HG03139 (cell line): ENCODE results near the gene SRSF2.
"Not testable (repeated sequence)": the region's sequence is repeated elsewhere in the genome, so short reads cannot be mapped to it uniquely, and the experiment has no call there.

Experiments
- ATAC-seq: cut with Tn5 transposase; IDR thresholded peaks from one replicate; pipeline ENCODE4 v1.9.1; 2021; ENCODE audit not compliant: unreplicated experiment

The SRSF2 gene

DNA sequence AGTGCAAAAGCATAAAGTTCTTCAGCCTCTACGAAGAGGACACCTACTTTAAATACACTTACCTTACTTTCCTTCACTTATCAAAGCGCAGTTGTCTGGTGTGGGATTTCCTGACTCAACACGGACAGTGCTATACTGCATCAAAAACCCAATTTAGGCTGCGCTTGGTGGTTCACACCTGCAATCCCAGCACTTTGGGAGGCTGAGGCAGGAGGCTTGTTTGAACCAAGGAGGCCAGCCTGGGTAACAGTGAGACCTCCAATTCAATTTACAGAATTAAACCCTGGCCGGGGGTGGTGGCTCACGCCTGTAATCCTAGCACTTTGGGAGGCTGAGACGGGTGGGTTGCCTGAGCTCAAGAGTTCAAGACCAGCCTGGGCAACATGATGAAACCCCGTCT is 14.9 kb downstream of the SRSF2 start:
- ATAC-seq: no peak

GRCh38 chr17:76721463-76721862 is 15.7 kb downstream of the SRSF2 start:
- no peak for ATAC-seq

GRCh38 chr17:76720941-76721340 is 16.2 kb downstream of the SRSF2 start:
- no peak for ATAC-seq

DNA sequence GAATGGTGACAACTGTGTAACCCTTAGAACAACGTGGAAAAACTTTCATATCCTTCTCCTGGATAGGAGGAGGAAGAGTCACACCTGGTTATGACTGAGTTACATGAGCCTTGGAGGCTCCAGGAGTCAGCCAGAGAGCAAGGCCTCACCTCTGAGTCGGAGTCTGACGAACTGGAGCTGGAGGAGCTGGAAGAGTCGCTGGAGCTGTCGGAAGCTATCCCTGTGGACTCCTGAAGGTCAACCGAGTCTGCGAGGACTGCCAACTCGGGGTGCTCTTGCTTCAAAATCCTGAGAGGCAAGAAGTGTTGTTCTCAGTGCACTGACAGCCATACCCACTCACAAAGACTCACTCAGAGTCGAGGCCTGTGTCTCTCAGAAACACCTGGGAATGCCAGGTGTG is 16.9 kb downstream of the SRSF2 start:
- ATAC-seq: no peak

- no peak for ATAC-seq
Observed at GRCh38 chr17:76718516-76718915, 18.6 kb downstream of the SRSF2 start.

- no peak for ATAC-seq
Observed at GRCh38 chr17:76716839-76717215, 20.3 kb downstream of the SRSF2 start.

DNA sequence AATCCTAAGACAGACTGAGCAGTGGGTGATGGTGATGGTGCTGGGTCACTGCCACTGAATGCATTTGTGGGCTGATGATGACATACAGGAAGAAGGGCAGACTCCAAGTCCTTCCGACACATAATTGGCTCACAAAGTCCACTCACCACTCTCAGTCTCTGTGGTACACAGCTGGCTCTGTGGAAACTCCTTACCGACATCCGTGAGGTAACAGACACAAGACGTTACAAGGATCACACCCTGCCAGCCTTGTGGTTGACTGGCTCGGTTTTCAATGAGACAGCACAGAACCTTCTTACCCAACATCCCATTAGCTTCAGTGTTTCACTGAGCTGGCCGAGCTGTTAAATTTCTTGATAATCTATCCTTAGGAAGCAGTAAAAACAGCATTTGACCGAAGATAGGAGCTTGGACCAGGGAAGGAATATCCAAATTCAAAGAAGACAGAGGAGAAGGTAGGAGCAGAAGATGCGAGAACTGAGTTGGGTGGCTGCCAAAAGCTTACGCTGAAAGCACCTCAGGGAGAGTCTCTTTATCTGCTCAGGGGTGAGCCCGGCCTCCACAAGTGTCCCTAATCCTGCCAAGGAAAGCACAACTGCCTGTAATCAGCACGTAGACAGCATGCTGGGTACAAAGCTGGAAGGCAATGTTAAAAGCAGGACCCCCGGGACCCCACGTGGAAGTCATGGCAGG is 20.8 kb downstream of the SRSF2 start:
- no peak for ATAC-seq

DNA sequence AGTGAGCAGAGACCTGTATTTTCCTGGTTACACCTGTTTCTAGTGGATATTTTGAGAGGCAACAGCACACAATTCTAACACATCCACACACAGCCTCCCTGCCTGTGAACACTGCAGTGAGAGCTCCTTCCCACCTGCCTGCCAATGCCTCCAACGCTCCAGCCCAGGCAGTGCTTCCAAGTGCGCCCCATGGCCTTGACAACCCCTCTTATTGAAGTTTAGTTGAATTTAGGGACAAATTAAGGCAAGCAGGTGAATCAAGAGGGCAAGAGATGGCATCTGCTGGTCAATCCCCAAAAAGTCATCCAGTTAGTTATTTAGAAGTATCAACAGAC is 21.7 kb downstream of the SRSF2 start:
- ATAC-seq: no peak

- no peak for ATAC-seq
Observed at GRCh38 chr17:76714822-76715495, 22.2 kb downstream of the SRSF2 start.

GRCh38 chr17:76714336-76714735 is 22.8 kb downstream of the SRSF2 start:
- ATAC-seq: no peak

DNA sequence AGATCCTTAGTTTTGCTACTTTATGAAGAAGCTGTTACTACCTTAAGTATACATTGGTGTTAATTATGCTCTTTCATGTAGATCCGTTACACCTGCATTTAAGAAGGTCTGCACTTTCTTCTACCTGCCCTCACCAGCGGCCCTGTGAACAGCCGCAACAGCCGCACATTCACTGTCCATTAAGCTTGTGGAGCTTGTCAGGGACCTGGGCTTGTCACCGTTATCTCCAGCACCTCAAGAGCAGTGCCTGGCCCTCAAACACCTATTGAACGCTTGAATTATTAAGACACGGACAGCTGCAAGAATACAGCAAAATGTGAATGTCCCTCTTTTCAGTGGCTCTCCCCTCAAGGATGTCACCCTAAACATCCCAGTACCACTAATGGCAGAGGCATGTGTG is 23.4 kb downstream of the SRSF2 start:
- ATAC-seq: no peak

DNA sequence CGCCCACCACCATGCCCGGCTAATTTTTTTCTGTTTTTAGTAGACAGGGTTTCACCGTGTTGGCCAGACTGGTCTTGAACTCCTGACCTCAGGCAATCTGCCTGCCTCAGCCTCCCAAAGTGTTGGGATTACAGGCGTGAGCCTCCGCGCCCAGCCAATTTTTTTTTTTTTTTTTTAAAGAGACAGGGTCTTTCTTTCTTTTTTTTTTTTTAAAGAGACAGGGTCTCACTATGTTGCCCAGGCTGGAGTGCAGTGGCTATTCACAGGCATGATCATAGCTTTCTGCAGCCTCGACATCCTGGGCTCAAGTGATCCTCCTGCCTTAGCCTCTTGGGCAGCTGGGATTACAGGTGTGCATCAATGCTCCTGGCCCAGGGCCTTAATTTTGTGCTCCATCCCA is 24.8 kb downstream of the SRSF2 start:
- ATAC-seq: not testable (repeated sequence)

DNA sequence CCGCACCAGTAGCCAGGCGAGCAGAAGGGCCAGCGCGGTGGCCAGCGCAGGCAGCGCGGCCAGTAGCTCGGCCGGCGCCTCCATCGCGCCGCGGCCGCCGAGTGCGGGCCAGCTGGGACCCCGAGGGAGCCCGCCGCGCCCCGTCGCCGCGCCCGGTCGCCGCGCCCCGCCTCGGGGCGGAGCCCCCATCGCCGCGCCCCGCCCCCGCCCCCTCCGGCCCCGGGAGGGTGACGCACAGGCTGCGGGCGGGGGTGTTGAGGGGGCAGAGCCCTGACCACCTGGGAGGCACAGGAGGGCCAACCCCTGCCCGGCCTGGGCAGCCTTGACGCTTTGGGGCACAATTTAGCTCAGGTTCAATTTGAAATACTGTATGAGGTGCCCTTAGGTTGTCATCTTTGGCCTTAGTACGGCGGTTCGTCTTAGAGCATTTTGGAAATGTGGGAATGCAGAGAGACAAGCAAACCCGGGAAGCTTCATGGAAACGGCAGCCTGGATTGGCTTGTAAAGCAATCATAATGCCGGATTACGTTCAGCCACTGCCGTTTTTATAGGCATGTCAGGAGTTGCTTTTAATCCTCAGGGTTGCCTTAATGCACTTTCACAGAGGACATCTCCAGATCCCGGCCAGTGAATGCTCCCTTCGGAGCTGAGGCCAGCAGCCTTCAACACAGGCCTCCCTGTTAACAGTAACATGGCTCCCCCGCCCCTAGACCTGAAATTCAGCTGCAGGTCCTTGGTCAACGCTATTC is 26.1 kb downstream of the SRSF2 start, which contains the start of gene MXRA7:
Gene MXRA7, minus strand, starts transcription at position 103 of the 749 bp plus-strand sequence. Its CDS starts 19 bp downstream, at position 84.
- no peak for ATAC-seq

DNA sequence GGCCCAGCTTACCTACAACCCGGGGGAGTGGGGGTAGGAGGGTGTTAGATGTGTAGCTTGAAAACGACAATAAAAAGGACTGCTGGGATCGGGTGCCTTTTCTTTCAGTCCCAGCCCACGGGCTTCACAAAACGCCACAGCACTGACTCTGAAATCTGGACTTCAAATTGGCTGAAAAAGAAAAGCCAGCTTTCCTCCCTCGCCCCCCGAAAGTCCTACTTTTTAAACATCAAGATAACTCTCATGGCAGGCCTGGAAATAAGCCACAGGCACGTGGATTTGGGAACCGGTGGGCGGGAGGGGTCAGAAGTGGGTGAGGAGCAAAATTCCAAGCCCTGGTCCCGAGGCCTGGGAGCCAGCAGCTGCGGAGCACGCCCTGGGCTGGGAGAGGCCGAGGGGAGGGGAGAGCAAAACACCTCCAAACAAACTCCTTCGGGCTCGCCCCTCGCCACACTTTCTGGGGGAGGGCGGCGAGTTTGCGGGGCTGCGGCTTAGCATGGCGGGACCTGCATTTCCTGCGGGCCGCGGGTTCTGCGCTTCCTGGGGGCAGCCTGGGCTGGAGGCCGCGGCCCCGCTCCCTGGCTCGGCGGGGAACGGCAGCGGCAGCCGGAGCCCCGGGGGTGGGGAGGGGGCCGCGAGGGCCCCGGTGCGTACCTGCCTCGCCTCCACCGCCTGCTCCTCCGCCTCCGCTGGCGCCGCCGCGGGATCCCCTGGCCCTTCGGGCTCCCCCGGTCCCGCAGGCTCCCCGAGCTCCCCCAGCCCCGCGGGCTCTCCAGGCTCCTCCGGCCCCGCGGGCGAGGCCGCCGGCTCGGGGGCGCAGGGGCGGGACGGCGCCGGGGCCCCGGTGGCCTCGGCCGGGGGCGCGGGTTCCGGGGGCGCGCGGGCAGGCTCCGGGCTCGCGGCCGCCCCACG is 26.9 kb downstream of the SRSF2 start:
- not testable (repeated sequence) for ATAC-seq

- no peak for ATAC-seq
Observed at GRCh38 chr17:76709077-76709950, 27.8 kb downstream of the SRSF2 start.

GRCh38 chr17:76707985-76708807 is 28.9 kb downstream of the SRSF2 start:
- no peak for ATAC-seq

DNA sequence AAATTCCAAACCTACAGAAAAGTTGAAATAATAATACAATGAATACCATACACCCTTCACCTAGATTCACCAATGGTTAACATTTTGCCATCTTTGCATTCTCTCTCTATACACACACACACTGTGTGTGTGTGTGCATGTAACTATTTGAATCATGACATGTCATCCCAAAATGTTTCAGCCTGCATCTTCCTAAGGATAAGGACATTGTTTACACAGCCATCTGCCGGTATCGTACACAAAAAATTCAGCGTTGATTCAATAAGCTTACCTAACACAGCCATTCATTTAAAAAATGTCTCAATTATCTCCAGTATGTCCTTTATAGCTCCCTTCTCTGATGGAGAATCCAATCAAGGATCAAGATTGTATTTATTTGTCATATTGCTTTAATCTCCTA is 30.3 kb downstream of the SRSF2 start:
- no peak for ATAC-seq

GRCh38 chr17:76704805-76705204 is 32.3 kb downstream of the SRSF2 start:
- no peak for ATAC-seq

DNA sequence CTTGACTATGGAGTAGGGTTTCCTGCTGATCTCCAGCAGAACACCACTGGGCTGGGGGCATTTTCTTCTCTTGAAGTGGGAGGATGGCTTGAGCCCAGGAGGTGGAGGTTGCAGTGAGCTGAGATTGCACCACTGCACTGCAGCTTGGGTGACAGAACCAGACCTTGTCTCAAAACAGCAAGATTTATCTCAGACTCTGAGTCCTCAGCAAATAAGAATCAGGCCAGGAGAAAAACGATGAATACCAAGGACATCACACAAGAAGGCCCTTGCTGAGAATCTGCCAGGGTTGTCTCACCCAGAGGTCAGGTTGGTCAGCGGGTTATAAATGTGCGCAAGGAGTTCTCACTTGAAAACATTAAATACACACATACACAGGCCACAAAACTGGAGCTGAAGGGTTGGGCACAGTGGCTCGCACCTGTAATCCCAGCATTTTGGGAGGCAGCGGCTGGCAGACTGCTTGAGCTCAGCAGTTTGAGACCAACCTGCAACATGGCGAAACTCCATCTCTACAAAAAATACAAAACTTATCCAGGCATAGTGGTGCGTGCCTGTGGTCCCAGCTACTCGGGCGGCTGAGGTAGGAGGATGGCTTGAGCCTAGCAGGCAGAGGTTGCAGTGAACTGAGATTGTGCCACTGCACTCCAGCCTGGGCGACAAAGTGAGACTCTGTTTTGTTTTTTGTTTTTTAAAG is 34.0 kb downstream of the SRSF2 start:
- no peak for ATAC-seq
